Tongue (tissue), 2 donors: ENCODE measurements around the gene DEAF1. TPM values are rescaled to one million over a fixed set of nuclear protein-coding genes. Genes with fewer than 3 reads are reported as not detected.
A peak's percentile ranks its signal among the peaks of the same experiment; 100 is the strongest.

Experiments used
- DNase-seq: peaks from one replicate; pipeline ENCODE4 v3.0.0-alpha.2; 2015
- total RNA-seq: library from RNA; depleted of rRNA; stranded (reverse); fragments of >200 nt; gene quantifications from one replicate; pipeline ENCODE4 v1.2.3, GENCODE V29; 2014

DEAF1 gene
- total RNA-seq, 1 donor from 2014 or later, result 18.8 TPM

DNA sequence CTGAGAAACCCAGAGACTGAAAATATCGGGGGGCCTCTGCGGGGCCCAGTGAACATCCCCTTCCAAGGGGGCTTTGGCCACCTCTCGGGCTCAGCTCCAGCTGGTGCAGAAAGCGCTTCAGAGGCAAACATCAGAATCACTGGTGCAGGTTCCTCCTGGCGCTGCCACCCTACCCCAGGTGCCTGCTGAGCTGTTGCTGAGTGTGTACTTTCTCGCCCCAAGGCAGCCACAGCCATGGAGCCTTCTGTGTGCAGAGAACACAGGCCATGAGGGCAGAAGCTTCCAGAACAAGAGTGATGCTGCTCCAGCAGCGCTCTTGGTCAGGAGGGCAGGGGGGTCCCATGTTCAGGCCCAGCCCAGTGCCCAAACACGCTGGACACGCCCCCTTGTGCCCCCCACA is 51.7 kb downstream of the DEAF1 start:
- DNase-seq, result no peak

DNA sequence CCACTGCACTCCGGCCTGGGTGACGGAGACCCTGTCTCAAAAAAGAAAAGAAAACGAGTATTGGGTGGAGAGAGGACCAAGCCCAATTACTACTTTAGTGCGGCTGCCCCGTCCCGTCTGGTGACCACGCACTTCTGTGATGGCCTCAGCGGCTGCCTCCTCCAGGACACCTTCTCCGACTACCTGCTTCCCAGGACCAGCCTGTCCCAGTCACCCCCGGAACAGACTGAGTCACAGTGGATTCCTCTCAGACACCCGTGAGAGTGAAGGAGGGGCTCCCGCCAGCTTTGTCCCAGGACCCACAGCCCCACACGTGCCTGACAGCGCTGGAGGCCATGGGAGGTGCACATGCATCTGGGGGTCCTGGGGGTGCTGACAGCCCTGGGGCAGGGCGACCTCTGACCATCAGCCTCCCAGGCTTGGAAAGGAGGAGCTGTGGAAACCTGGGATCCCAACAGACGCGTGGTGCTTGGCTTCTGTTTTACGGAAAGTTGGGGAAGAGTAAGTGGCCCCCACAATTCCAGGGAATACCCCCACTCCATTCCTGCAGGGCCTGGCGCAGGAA is 53.1 kb downstream of the DEAF1 start:
- no peak for DNase-seq

DNA sequence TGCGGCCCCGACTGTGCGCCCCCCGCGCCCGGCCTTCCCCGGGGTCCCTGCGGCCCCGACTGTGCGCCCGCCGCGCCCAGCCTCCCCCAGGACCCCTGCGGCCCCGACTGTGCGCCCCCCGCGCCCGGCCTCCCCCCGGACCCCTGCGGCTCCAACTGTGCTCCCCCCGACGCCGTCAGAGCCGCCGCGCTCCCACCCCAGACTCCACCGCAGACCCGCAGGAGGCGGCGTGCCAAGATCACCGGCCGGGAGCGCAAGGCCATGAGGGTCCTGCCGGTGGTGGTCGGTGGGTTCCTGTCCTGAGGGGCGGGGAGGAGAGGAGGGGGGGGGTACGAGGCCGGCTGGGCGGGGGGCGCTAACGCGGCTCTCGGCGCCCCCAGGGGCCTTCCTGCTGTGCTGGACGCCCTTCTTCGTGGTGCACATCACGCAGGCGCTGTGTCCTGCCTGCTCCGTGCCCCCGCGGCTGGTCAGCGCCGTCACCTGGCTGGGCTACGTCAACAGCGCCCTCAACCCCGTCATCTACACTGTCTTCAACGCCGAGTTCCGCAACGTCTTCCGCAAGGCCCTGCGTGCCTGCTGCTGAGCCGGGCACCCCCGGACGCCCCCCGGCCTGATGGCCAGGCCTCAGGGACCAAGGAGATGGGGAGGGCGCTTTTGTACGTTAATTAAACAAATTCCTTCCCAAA is 54.9 kb downstream of the DEAF1 start:
- DNase-seq, result no peak

DNA sequence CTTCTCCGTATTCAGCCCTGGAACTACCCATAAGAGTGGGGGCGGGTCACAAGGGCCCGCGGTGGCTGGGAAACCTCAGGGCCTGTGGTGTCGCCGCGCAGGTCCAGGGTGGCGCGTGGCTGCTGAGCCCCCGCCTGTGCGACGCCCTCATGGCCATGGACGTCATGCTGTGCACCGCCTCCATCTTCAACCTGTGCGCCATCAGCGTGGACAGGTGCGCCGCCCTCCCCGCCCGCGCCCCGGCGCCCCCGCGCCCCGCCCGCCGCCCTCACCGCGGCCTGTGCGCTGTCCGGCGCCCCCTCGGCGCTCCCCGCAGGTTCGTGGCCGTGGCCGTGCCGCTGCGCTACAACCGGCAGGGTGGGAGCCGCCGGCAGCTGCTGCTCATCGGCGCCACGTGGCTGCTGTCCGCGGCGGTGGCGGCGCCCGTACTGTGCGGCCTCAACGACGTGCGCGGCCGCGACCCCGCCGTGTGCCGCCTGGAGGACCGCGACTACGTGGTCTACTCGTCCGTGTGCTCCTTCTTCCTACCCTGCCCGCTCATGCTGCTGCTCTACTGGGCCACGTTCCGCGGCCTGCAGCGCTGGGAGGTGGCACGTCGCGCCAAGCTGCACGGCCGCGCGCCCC is 55.6 kb downstream of the DEAF1 start:
- no peak for DNase-seq

DNA sequence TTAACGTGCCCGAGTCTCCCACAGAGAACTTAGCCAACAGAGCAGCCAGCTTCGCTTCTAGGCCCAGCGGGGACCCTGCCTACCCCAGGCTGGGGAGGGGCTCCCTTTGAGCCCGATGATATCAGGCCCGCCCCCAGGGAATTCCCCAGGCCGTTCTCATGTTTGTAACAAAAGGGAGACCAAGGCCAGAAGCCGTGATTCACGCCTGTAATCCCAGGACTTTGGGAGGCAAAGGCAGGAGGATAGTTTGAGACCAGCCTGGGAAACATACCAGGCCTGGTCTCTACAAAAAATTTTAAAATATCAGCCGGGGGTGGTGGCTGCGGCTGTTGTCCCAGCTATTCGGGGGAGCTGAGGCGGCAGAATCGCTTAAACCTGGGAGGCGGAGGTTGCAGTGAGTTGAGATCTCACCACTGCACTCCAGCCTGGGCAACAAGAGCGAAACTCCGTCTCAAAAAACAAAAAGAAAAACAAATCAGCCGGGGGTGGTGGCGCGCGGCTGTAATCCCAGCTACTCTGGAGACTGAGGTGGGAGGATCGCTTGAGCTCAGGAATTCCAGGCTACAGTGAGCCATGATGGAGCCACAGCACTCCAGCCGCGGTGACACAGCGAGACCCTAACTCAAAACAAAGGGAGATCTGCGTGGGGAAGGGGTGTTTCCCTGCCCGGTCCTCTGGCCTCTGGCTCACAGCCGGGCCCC is 56.2 kb downstream of the DEAF1 start:
- DNase-seq, result no peak

DNA sequence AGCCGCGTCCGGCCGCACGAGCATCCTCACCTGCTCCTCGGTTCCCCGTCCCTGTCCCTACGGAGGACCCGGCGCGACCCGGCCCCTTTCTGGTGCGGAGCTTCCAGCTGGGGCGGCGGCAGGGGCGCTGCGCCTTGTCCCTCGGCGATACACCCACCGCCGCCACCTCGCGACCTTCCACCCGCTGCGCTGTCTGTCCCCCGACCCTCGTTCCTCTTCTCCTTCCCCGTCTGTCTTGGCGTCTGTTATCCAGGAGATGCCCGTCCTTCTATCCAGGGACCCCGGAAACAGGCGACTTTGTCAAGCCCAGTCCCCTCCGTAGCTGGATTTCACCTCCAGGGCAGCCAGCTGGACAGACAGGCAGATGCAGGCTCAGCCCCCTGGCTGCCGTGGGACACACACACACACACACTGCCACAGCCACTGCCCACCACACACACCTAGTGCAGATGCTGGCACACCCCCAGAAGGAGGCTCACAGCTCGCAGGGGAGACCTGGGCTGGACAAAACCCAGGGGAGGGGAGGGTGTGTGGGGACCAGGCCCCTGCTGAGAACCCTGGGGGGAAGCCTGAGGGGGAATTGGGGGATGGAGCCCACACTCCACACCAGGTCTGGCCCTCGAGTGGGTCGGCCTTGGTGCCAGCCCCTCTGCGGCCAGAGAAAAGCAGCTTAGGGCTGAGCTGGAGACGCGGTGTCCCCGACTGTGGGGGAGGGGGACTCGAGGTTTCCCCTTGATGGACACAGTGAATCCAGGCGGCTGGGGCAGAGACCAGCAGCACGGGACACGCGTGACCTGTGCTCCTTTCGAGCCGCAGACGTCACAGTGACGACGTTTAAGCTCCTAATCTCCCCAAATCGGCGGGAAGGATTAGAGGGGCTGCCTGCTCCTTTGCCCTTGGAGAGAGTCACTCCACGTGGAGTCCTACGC is 57.2 kb downstream of the DEAF1 start:
- no peak for DNase-seq

DNA sequence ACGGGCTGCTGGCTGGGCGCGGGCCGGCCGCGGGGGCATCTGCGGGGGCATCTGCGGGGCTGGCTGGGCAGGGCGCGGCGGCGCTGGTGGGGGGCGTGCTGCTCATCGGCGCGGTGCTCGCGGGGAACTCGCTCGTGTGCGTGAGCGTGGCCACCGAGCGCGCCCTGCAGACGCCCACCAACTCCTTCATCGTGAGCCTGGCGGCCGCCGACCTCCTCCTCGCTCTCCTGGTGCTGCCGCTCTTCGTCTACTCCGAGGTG is 57.8 kb downstream of the DEAF1 start:
- DNase-seq, result no peak

DNA sequence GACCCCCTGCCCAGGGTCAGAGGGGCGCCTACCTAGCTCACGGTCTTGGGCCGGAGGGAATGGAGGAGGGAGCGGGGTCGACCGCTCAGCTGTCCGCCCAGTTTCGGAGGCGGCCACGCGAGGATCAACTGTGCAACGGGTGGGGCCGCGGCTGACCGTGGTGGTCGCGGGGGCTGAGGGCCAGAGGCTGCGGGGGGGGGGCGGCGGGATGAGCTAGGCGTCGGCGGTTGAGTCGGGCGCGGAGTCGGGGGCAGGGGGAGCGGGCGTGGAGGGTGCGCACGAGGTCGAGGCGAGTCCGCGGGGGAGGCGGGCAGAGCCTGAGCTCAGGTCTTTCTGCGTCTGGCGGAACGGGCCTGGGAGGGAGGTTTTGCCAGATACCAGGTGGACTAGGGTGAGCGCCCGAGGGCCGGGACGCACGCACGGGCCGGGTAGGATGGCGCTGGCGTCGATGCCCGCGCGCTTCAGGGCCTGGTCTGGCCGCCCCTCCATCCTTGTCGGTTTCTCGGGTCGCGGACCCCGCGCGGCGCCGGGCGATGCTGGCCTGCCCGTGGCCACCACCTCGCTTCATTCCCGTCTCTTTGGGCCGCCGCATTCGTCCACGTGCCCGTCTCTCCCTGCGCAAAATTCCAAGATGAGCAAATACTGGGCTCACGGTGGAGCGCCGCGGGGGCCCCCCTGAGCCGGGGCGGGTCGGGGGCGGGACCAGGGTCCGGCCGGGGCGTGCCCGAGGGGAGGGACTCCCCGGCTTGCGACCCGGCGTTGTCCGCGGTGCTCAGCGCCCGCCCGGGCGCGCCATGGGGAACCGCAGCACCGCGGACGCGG is 58.3 kb downstream of the DEAF1 start, which contains the start of gene DRD4:
Gene DRD4 (plus strand): TSS at position 759 of the 822 bp plus-strand sequence. CDS start 36 bp downstream, at position 795.
- no peak for DNase-seq

DNA sequence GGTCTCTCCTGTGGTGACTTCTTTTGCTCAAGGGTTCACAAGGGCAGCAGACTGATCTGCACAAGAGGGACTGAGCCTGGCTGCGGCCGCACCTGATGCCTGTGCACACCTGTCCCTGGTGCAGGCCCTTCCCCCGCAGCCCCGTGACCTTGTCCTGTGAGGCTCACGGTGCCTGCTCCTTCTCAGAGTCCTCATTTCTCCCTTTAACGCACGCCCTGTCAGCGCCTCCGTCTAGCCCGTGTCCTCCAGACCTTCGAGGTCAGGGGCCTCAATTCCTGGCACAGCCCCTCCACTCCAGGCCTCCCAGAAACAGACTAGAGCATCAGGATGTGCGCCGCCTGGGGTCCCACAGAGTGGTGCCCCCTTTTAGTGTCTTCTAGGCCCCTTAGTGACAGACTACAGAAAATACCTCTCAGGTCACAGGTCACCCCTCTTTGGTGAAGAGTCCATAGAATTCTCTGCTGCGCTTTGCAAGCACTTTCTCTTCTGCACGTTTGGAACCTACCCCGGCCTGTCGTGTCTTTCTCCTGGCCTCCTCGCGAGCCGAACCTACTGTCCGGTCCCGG is 59.0 kb downstream of the DEAF1 start:
- DNase-seq, result no peak

DNA sequence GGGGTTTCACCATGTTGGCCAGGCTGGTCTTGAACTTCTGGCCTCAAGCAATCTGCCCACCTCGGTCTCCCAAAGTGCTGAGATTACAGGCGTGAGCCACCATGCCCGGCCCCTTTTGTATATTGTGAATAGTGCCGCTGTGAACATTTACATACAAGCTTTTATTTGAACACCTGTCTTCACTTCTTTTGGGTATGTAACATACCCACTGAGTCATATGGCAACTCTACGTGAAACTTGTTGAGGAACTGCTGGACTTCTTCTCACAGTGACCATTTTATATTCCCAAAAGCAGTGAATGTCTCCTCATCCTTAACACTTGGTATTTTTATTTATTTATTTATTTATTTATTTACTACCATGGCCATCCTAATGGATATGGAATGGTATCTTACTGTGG is 64.2 kb downstream of the DEAF1 start:
- no peak for DNase-seq

DNA sequence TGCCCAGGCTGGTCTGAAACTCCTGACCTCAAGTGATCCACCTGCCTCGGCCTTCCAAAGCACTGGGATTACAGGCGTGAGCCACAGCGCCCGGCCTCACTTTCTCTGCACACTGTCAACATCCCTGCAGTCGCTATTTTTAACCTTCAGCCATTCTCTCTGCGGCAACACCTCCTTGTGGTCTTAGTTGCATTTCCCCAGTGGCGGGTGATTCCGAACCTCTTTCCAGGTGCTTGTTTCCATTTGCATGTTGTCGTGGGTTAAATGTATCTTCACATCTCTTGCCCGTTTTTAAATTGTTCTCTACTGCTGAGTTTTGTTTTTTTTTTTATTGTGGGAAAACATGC is 65.8 kb downstream of the DEAF1 start:
- DNase-seq, result peak; percentile 55

DNA sequence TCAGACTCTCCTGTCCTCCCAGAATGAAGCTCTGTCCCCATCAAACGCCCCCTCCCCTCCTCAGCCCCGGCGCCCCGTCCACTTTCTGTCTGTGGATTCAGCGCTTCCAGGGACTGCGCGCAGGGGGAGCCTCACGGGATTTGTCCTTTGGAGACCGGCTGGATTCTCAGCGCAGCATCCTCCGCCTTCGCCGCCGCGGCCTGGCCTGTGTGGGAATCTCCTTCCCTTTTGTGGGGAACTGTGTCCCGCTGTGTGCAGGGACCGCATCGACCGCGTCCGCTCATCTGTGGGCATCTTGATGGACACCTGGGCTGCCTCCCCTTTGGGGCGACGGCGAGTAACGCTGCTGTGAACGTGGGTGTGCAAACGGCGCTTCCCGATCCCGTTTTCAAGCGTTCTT is 67.0 kb downstream of the DEAF1 start:
- no peak for DNase-seq

DNA sequence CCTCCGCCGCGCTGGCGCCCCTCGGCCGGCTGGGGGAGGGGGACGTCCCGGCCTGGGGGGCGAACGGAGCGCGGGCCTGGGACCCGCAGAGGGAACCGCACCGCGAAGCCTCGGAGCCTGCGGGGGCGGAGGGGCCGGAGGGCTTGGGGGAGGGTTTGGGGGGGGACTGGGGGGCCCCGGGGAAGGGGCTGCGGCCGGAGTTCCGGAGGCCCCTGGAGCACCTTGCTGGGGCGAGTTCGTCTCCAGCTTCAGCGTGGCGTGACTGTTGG is 67.8 kb downstream of the DEAF1 start:
- DNase-seq, result no peak

DNA sequence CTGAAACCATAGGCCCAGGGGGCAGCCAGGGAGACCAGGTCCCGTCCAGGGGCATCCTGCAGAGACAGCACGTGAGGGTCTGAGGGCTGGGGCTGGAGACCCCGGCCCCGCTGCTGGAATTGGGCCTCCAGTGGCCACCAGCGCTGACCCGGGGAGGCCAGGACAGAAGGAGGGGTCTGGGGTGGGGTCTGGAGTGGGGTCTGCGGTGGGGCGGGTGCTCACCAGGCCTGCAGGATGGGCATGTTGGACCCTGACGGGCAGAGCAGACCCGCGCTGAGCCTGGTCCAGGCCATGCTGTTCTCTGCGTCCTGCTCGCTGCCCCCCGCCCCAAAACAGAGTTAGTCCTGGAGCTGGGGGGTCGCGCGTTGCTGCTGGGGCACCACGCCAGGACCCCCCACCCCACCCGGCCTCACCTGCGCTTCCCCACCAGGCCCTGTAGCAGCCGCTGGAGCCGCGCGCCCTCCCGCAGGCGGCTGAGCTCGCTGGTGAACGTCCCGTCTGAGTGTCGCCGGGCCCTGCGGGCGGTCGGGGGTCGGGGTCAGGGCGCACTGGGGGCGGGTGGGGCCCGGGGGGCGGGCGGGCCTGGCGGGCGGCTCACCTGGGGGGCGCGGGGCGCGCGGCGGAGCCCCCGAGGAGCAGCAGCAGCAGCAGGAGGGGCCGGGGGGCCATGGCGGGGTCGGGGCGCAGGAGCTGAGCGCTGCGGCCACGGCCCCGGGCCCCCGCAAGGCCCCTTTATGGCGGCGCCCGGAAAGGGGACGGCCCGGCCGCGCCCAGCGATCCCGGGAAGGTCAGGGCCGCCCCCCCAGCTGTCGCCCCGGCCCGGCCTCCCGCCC is 68.3 kb downstream of the DEAF1 start, which contains the start of gene SCT:
Gene SCT (minus strand): TSS at position 707 of the 833 bp plus-strand sequence. CDS start 38 bp downstream, at position 669.
- peak; percentile 42 for DNase-seq

DNA sequence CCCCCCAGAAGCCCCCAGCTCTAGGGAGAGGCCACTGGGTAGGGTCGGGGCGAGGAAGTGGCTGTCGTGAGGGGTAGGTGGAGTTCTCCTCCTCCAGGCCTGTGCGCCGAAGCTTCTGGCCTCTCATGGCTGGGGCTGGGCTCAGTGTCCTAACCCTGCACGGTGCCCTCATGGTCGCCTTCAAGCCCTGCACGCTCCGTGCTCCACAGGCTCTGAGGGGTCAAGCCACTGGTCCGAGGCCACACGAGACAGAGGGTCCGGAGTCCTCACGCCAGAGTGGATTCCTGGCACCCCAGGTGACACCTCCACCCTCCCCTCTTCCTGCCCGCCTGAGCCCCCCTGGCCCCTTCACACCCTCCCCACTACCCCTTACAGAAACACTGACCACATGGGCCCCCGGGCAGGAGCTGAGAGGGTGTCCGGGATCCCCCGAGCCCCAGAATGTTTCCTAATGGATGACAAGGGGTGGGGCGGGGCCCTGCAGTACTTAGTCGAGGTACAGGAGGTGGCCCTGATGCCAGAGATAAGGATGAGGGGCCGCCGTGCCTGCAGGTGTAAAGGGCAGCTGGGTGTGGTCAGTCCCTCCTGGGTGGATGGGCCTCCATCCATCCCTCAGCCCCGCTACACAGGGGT is 69.3 kb downstream of the DEAF1 start:
- DNase-seq, result no peak

DNA sequence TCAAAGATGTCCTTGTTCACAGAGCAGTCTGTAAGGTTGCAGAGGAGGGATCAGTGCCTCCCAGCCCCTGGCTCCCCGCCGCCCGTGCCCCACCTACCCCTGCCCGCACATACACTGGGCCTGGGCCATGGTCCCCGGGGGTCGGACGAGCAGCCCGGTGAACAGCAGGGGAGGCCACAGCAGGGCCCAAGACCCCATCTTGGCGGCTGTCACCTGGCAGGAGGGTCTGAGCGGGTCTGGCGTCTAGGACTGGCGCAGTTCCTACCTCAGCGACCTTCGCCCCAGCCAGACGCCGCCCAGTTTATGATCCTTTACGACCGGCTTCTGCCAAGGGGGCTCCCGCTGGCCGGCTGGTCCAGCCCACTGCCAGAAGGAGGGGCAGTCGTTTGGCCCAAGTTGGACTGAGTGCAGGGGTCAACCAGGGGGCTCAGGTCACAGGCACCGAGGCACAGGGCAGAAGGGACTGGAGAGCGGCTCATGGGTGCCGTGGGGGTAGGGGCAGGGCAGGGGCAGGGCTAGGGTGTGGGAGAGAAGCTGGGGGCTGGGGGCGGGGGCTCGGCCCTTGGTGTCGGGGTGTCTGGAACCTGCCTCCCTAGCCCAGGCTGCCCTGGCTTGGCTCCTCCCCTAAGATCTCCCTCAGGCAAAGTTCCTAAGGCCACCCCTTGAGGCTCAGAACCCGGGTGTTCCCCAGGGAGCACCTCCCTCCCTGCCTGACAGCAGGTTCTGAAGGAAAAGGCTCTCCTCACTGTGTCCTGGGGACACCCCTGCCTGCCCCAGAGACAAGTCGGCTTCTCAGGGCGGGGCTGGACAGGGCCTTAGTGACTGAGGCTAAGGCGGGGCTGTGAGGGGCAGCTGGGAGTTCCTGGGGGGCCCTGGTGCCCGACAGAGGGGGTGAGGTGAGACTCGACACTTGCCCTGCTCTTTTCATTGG is 70.1 kb downstream of the DEAF1 start, which contains the start of gene CDHR5:
Gene CDHR5 (minus strand): TSS at position 251 of the 931 bp plus-strand sequence. CDS start 53 bp downstream, at position 198.
- DNase-seq, result no peak

DNA sequence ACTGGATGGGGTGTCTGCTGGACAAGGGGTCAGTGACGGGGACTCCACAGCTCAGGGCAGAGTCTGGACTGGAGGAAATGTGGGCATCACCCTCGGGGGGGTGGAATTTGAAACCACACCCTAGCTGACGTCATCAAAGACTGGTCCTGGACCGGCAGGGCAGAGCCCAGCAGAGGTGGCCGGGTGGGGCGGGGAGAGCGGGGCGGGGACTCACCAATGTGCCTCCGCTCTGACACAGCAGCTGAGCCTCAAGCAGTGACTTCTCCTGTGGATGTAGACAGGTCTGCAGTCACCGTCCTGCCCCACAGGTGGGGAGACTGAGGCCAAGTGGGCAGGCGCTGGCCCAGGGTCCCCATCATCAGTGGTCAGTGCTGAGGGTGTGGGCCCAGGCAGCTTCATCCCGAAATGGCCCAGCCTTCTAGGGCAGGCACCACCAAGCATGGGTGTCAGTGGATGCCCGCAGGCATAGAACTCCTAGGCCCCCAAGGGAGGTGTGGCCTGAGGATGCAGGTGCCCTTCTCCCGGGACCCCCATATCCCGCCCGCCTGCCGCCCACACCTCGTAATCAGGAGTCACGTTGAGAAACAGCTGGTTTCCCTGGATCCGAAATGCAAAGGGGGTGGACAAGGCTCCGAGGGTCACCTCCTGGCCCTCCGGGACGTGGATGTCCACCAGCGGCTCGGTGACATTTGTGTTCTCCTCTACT is 70.9 kb downstream of the DEAF1 start:
- no peak for DNase-seq

DNA sequence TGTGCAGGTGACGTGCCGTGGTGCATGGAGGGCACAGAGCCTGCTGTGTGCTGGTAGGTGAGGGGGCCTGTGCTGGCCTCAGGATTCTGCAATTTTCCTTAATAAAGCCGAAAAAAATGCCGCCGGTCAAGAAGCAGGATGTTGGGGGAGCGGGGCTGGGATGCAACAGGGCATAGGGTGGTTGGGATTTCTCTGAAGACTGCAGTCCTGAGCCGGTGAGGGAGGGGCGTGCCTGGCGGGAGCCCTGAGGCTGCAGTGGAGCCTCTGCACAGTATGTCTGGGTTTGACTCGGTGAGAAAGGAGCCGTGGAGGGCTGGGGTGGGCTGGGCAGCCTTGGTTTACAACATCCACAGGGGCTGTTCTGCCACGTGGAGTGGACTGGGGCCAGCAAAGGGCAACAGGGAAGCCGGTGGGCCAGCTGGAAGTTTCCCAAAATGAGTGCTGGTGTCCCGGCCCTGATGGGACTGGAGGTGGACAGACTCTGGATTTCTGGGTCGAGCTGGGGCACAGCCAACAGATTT is 71.6 kb downstream of the DEAF1 start:
- no peak for DNase-seq
